GM18507 (cell line): ENCODE results near the gene LRBA.

Source experiments
- DNase-seq: peaks from one replicate; pipeline ENCODE4 v3.0.0; 2011; ENCODE audit warnings: low read depth; ENCODE audit not compliant: insufficient read length; ENCODE audit errors: extremely low spot score
- FAIRE-seq: peaks from 2 replicates; lab custom pipeline; 2011; peaks lifted over from hg19 to GRCh38; lab: Jason Lieb, UNC

Gene LRBA

DNA sequence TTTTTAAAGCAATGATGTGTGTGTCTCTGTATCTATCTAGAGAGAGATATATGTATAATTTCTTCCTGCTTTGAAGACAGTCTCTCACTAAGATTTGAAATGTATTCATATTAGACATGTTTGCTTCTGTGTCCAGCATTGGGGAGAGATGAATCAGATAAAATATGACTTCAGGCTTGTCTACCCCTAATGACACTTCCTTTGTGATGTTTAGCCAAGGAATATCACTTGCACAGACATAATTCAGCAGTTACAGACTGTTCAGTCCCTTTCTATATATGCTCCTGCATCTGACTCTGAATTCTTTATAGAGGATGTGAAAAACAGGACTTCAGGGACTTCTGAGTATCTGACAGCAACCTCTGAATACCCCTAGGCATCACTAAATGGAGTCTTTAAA is 778.5 kb downstream of the LRBA start:
- no peak for FAIRE-seq
- DNase-seq: no peak

GRCh38 chr4:150235808-150236271 is 779.2 kb downstream of the LRBA start:
- no peak for FAIRE-seq
- no peak for DNase-seq

DNA sequence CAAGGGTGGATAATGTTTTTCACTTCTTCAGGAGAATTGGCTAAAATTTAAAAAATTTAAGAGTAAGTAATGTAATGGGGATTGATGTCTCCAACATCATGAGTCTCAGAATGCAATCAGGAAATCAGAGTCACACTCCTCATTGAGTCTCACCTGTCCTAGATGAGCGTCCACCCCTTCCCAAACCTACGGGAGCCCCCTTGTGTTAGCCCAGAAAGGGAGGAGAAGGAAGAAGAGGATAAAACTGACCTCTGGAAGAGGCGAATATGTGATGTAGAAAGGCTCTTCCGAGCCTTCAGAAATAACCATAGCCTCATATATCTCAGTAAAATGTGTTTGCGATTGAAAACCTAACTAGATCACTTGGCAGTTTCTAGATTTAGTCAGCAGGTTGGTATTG is 779.8 kb downstream of the LRBA start:
- FAIRE-seq (no peak), DNase-seq (no peak)

- no peak for FAIRE-seq
- DNase-seq: no peak
Observed at GRCh38 chr4:150234246-150234645, 780.8 kb downstream of the LRBA start.

DNA sequence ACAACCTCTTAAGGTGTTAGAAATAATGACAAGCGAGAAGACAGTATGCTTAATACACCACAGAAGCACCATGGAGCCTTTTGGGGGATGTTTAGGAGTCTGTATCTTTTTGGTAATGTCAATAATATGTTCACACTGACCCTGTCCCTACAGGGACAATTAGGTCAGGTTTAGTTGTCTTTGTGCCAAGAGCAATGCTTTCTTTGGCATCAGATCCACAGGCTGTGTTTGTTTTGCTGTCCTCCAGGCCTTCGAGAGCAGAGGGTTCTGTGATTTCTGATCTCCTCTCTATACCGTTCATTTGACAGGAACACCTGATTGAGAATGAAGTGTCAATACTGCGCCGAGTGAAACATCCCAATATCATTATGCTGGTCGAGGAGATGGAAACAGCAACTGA is 783.1 kb downstream of the LRBA start:
- DNase-seq (no peak), FAIRE-seq (no peak)

GRCh38 chr4:150231107-150231770 is 783.8 kb downstream of the LRBA start:
- FAIRE-seq: no peak
- no peak for DNase-seq

GRCh38 chr4:150230561-150230960 is 784.5 kb downstream of the LRBA start:
- DNase-seq (no peak), FAIRE-seq (no peak)

- no peak for FAIRE-seq
- no peak for DNase-seq
Observed at GRCh38 chr4:150229520-150229919, 785.6 kb downstream of the LRBA start.

DNA sequence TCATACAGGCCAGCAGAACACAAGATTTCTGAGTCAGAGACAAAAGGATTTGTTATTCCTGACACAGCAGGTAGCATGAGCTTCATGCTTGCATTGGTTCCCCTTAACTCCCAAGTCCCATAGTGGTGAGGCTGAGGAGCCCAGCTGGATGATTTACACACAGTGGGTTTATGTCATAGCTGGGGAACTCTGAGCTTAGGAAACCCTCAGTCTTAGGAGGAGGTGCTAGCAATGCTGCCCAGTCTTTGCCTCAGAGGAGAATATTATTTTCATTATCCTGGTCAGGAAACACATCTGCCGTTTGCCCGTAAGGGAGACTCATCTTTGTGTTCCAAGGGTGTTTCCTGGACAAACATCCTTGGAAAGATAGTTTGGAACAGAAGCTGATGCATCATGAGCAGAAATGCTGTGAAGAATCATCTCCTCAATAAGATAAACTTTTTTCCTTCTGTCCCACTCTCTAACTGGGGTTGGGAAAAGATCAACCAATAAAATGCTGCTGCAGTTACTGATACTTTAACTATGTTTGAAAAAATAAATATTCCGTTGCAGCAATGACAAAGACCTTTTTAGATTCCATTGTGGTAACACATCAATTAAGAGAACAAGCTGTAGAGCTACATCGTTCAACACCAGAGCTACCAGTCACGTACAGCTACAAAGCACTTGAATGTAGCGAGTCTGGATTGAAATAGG is 790.0 kb downstream of the LRBA start:
- DNase-seq: no peak
- FAIRE-seq: no peak

DNA sequence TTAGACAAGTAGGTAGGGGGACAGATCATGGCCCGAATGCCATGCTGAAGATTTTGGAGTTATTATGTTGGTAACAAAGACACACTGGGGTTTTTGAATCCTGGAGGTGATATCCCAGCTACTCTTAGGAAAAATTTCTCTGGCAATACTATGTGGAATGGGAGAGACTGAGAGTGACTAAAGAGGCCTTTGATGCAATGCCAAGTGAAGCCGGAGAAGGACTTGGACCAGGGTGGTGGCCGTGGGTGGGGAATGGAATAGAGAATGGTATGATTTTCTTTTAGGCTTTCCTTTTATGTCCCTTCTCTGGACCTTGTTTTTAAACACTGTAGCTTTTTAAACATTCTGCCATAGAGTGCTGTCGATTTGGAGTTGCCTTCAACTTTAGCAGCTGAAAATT is 795.2 kb downstream of the LRBA start:
- DNase-seq (no peak), FAIRE-seq (no peak)

DNA sequence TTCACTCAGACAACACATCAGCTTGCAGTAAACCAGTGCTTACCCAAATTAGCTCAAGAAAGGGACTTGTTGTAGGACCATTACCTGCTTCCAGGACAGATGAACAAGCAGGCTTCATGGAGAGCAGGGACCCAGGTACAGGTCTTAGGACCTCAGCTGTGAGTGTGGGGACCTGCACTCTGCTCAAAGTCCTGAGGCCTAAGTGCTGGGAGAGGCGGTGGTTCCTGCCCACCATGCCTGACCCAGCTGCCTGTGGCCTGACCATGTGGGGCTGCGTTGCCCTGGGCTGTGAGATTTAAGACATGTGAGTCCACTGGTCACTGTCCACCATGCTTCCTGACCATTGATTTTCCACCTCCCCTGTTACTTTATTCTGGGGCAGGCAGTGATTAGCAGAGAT is 796.6 kb downstream of the LRBA start:
- DNase-seq (no peak), FAIRE-seq (no peak)

DNA sequence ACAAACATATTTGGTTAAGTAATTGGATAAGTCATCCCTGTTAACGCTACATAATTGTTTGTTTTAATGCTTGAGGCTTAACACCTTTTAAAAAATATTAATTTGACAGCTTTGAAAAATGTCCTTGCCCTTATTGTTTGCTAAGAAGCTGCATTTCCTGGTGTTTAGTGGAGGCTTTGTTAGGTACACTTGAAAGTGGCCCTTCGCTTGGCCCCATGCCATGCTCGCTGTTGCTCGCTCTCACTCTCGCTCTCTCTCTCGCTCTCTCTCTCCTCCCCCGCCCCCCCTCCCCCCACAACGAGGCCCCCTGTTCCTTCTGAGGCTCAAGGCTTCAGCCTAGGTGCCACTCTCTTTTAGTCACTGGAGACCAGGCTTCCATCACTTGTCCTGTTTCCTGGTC is 797.3 kb downstream of the LRBA start:
- FAIRE-seq (no peak), DNase-seq (no peak)

- no peak for DNase-seq
- FAIRE-seq: no peak
Observed at GRCh38 chr4:150217192-150217591, 797.9 kb downstream of the LRBA start.

GRCh38 chr4:150216726-150217125 is 798.4 kb downstream of the LRBA start:
- DNase-seq (no peak), FAIRE-seq (no peak)

GRCh38 chr4:150215601-150216000 is 799.5 kb downstream of the LRBA start:
- DNase-seq: no peak
- no peak for FAIRE-seq
